Omental fat pad (tissue), 4 donors: Measurements from ENCODE around the gene PAX8. TPM values are rescaled to one million over a fixed set of nuclear protein-coding genes. Genes with fewer than 3 reads are reported as not detected.
A peak's percentile ranks its signal among the peaks of the same experiment; 100 is the strongest.
"Not testable (repeated sequence)": the region's sequence is repeated elsewhere in the genome, so short reads cannot be mapped to it uniquely, and the experiment has no call there.

ENCODE experiments used
- ATAC-seq: fragments of 150-250 bp; one replicate; pipeline ENCODE4 v1.9.1; 2016; ENCODE audit warnings: mild to moderate bottlenecking, moderate library complexity; ENCODE audit not compliant: low FRiP score
- DNase-seq: peaks from one replicate; pipeline ENCODE4 v3.0.0-alpha.2; 2019; ENCODE audit warnings: low spot score
- CTCF ChIP-seq, 3 donors: fragments of 450-650 bp; IDR thresholded peaks; one replicate each; pipeline ENCODE4 v1.5.1; 2016 to 2017; ENCODE audit warnings: antibody characterized with exemption in 3 of 3, mild to moderate bottlenecking in 3 of 3, moderate library complexity in 2 of 3
- total RNA-seq, 4 donors: library from RNA; depleted of rRNA; stranded (reverse); fragments of >200 nt; gene quantifications; one replicate each; pipeline ENCODE4 v1.1.0, GENCODE V29; 2016

PAX8 gene
- total RNA-seq, 4 donors from 2014 or later: 2.8 to 9.4 (median 5.8) TPM

GRCh38 chr2:113291191-113291590, 12.5 kb upstream of the PAX8 start:
- no peak for TF ChIP-seq CTCF (IDR thresholded peaks at IDR 0.05)
- ATAC-seq: no peak

DNA sequence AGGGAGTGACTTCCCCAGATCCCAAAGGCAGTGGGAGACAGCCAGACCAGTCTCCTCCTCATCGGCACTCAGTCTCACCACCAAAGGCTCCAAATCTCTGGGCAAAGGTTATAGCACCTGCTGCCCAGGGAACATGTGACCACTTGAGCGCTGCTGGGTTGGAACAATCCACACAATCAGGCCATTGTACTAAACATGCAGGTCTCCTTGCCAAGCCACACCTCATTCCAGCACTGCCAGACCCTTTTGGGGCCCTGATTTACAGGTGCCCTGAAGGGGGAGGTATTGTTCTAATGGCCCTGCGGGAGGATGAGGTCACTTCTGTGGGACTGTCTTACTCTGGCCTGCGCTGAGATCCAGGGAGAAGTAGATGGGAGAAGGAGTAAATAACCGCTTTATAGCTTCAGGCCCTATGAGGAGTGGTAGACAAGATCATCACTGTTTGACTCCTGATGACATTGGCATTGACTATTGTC, 10.0 kb upstream of the PAX8 start:
- not testable (repeated sequence) for ATAC-seq, DNase-seq

More at GRCh38 chr2:113291191-113291590, 12.5 kb upstream of the PAX8 start:
- no peak for DNase-seq

DNA sequence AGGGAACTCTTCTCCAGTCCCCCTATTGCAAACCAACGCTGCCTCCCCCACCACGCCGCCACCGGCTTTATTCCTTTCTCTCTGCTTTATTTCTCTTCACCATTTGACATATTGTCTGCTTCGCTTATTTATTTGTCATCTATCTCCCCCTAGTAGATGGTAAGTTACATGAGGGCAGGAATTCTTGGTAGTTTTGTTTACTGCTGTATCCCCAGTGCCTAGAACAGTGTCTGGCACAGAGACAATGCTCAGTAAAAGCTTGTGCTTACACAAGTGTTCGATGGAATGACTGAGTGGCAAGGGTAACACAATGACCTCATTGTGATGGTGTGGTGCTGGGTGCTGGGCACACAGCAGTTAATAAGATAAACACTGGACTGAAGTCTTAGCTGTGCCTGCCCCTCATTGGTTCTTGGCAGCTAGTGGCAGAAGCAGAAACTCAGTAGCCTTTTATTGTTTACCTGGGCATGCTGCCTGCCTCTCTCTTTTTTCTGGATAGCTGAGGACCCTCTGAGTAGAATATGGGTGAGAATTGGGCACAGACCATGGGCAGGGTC, 9.5 kb upstream of the PAX8 start:
- not testable (repeated sequence) for DNase-seq, ATAC-seq

GRCh38 chr2:113285816-113286215, 7.1 kb upstream of the PAX8 start:
- DNase-seq (no peak), ATAC-seq (no peak)
- no peak for TF ChIP-seq CTCF (IDR thresholded peaks at IDR 0.05)

GRCh38 chr2:113284999-113285398, 6.3 kb upstream of the PAX8 start:
- ATAC-seq: not testable (repeated sequence)

GRCh38 chr2:113284476-113284875, 5.8 kb upstream of the PAX8 start:
- TF ChIP-seq CTCF (IDR thresholded peaks at IDR 0.05): no peak
- DNase-seq (no peak), ATAC-seq (no peak)

More at GRCh38 chr2:113284999-113285398, 6.3 kb upstream of the PAX8 start:
- not testable (repeated sequence) for DNase-seq

GRCh38 chr2:113283704-113284284, 5.1 kb upstream of the PAX8 start:
- DNase-seq: peak; percentile 42
- TF ChIP-seq CTCF (IDR thresholded peaks at IDR 0.05): no peak

GRCh38 chr2:113282747-113283533, 4.2 kb upstream of the PAX8 start:
- ATAC-seq (no peak), DNase-seq (no peak)
- no peak for TF ChIP-seq CTCF (IDR thresholded peaks at IDR 0.05)

More at GRCh38 chr2:113283704-113284284, 5.1 kb upstream of the PAX8 start:
- ATAC-seq: peak; percentile 95
